GM19467 (cell line): ENCODE results near the gene OR1J4.
"Not testable (repeated sequence)": the region's sequence is repeated elsewhere in the genome, so short reads cannot be mapped to it uniquely, and the experiment has no call there.

Experiments
- ATAC-seq: cut with Tn5 transposase; IDR thresholded peaks from one replicate; pipeline ENCODE4 v1.9.1; 2021; ENCODE audit warnings: mild to moderate bottlenecking, moderate library complexity; ENCODE audit not compliant: unreplicated experiment

Gene OR1J4, protein sequence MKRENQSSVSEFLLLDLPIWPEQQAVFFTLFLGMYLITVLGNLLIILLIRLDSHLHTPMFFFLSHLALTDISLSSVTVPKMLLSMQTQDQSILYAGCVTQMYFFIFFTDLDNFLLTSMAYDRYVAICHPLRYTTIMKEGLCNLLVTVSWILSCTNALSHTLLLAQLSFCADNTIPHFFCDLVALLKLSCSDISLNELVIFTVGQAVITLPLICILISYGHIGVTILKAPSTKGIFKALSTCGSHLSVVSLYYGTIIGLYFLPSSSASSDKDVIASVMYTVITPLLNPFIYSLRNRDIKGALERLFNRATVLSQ

DNA sequence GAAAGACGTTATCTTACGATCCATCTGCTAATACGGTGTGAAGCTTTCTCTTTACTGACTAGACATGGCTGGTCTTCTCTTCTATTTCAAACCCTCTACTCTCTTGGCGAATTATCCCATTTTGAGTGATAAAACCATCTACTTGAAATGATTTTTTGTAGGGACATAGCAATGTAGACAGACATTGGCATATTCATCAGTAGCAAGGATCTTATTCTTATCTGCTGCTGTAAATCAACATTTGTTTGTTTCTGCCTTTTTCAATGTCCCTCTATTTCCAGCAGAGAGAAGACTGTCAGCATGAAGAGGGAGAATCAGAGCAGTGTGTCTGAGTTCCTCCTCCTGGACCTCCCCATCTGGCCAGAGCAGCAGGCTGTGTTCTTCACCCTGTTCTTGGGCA lies at the start of gene OR1J4:
Gene OR1J4 (plus strand): TSS at position 301 of the 400 bp plus-strand sequence. CDS start 0 bp downstream, at position 301.
- ATAC-seq = no peak

DNA sequence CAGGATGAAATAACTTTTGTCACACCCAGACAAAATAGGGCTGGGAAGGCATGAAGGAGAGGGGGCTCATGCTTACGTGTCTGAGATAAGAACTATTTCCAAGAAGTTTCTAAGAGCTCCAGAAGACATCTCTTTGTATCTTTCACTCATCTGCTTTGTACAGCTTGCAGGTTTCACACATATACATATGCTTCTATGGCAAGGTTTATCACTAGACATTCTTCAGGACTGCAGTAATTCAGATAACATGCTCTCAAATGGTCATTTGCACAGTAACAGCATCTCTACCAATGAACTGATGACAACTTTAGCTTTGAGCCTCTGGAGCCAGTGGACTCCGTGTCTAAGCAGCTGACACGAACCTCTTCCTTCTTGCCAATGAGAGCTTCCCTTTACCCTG lies 44.4 kb upstream of the OR1J4 start:
- ATAC-seq = no peak

DNA sequence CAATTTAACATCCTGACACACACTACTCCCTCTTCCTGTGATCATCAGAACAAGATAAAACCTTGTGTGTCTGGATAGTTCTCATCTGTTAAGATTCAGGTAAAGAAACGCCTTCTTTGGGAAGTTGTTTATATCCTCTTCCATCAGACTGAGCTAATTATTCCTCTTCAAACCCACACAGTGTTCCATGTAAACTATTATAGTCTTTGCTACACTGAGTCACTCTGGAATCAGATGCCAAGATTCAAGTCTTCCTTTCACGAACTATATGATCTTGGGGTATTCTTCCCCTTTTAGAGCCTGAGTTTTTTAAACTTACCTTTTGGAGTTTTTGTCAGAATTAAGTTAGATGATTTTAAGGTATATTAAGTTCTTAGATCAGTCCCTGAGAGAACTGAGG lies 43.2 kb upstream of the OR1J4 start:
- no peak for ATAC-seq

DNA sequence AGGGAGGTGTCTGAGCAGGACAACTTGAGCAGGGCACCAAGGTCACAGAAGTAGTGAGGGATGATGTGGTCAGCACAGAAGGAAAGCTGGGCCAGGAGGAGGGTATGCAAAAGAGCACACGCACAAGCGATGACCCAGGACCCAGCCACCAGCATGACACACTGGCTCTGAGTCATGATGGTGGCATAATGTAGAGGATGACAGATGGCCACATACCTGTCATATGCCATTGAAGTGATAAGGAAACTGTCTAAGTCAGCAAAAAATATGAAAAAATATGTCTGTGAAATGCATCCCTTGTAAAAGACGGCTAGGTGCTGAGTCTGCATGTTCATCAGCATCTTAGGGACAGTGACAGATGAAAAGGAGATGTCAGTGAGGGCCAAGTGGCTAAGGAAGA lies 41.6 kb upstream of the OR1J4 start:
- no peak for ATAC-seq

DNA sequence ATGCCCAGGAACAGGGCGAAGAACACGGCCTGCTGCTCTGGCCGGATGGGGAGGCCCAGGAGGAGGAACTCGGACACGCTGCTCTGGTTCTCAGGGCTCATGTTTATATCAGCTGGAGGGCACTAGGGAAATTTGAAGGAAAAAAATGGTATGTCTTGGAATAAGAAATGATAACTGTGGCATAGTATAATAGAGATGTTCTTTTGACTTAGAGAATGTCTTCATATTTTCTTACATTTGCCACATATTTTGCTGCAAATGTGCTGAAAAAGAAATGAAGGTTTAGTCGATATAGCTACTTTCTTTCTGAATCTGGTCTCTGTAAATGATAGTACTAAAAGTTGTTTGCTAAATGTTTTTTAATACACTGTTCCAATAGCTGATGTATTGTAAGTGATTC lies 41.1 kb upstream of the OR1J4 start, which contains the start of gene OR1J1:
Gene OR1J1 (minus strand): TSS at position 101 of the 400 bp plus-strand sequence. CDS start 0 bp downstream, at position 101.
- ATAC-seq = no peak

DNA sequence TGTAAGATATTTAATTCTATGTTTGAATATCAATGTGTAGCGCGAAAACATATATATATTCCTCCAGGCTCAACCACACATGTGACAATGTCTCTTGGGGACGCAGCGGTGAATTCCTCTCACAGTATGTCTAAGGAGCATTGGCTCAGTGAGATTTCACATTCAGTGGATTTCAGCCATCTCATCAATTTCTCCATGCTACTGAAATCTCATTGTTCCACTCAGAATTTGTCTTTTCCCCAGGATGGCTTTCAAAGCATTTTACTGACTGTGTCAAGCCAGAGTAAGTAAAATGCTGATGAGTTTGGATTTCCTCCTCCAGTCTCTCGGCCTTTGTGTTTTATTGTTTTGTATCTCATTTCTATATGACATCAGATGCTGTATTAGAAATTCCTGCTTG lies 39.9 kb upstream of the OR1J4 start:
- no peak for ATAC-seq

DNA sequence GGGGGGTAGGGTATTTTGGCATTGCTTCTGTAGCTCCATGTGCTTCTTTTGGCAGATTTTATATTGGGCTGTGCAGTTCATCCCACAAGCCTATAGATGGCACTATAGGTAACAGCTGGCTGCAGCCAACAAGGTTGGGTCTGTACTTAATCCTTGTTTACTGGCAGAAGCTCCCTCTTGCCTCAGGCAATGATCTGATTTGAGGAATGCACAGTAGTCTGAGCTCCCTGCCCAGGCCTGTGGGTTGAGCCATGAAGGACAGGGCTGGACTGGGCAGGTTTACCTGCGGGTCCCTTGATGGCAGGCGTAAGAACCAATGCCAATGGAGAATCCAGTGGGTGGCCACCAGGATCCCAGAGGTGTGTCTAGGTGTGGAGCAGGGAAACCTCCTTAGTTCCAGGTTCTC lies 20.1 kb upstream of the OR1J4 start:
- ATAC-seq = no peak

DNA sequence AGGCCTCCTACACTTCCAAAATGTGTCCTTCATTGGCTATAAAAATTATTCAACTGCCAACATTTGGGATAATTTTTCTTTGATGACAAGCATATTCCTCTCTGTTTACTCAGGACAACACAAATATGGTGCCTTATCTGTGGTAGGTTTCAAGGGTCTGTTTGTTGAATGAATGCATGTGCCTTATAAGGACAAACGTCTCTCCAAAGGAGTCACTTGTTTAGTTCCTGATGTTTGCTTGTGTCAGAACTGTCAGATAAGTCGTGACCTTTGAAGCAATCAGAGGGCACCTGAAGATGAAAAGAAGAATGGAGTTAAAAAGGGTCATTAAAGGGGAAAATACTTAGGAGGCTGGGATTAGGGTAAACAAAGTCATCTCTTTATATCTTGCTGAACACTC lies 12.0 kb upstream of the OR1J4 start:
- no peak for ATAC-seq

DNA sequence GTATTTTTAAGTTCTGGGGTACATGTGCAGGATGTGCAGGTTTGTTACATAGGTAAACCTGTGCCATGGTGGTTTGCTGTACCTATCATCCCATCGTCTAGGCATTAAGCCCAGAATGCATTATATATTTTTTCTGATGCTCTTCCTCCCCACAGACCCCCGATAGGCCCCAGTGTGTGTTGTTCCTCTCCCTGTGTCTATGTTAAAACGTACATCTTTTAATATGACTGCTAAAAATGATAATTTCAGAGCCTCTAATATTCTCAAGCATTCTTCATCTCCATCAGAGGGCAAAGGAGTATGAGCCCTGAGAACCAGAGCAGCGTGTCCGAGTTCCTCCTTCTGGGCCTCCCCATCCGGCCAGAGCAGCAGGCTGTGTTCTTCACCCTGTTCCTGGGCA lies 8.4 kb upstream of the OR1J4 start, which contains the start of gene OR1J2:
Gene OR1J2 (plus strand): TSS at position 301 of the 400 bp plus-strand sequence. CDS start 0 bp downstream, at position 301.
- no peak for ATAC-seq

DNA sequence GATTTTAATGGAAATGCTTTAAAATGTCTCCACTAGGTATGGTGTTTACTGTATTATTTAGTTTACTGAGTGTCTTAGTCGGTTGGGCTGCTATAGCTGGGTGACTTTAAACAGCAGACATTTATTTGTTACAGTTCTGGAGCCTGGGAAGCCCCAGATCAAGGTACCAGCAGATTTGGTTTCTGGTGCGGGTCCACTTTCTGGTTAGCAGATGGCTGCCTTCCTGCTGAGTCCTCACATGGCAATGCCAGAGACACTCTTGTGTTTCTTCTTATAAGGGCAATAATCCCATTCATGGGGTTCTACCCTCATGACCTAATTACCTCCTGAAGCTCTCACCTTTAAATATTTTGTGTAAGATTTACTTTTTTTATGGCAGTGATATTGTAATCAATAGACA lies 715 bp upstream of the OR1J4 start:
- ATAC-seq = no peak

DNA sequence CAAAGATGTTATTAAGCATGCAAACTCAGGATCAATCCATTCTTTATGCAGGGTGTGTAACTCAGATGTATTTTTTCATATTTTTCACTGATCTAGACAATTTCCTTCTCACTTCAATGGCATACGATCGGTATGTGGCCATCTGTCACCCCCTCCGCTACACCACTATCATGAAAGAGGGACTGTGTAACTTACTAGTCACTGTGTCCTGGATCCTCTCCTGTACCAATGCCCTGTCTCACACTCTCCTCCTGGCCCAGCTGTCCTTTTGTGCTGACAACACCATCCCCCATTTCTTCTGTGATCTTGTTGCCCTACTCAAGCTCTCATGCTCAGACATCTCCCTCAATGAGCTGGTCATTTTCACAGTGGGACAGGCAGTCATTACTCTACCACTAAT lies 435 bp downstream of the OR1J4 start:
- ATAC-seq = no peak

DNA sequence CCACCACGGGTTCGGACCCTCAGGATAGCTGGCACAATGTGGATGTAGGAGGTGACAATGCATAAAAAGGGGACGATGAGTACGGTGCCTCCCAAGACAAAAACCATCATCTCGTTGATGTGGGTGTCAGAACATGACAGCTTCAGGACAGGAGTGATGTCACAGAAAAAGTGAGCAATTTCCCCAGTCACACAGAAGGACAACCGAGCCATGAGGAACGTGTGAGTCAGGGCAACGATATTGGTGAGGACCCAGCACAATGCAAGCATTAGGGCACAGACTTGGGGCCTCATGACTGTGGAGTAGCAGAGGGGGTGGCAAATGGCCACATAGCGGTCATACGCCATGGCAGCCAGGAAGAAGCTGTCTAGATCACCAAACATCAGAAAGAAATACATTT lies 7.7 kb downstream of the OR1J4 start:
- ATAC-seq = no peak

DNA sequence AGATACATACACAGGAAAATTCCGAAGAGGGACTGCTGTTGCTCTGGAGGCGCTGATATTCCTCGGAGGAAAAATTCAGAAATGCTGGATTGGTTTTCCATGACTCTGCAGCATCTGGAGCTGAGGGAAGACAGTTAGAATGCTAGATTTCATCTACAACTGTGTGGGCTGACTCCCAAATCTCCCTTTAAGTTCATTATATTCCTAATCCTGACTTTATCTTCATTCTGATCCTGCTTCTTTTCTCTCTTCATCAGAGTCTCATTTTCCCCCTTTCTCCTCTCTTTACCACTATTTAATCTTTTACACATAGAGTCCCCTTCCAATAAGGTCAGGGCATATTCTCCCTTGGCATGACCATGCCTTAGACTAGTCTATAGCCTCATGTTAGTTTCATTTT lies 8.3 kb downstream of the OR1J4 start, which contains the start of gene OR1N1:
Gene OR1N1 (minus strand): TSS at position 101 of the 400 bp plus-strand sequence. CDS start 0 bp downstream, at position 101.
- no peak for ATAC-seq

DNA sequence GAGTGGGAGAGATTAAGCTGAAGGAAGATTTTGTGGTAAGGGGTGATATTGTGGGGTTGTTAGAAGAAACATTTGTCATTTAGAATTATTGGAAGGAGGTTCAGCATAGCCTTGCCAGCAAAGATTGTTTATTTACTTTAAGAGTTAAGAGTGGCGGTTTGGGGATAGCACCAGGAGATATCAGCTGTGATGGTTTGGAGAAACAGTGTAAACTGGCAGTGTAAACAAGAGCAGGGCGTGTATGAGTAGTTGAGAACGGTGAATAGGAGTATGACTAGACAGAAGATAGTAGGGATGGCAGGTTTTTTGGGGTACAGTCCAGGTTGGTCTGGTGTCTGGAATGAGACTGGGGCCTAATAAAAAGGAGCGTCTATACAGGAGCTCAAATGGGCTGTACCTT lies 12.2 kb downstream of the OR1J4 start:
- ATAC-seq = not testable (repeated sequence)

DNA sequence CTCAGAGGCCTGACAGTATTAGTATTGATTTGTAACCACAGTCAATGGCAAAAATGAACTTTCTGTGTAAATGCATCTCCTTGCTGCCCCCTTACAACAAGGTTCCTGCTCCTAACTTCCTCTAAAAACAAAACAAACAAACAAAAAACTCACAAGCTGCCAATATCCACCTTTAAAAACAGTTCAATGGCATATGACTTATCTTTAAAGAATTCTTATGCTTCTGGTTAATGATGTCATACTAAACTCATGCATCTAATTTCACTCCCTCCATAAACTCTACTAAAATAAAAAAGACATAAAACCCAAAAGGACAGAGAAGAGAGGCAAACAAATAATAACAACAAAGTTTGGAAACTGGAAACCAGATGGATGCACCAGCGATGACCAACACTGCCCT lies 17.2 kb downstream of the OR1J4 start:
- no peak for ATAC-seq

DNA sequence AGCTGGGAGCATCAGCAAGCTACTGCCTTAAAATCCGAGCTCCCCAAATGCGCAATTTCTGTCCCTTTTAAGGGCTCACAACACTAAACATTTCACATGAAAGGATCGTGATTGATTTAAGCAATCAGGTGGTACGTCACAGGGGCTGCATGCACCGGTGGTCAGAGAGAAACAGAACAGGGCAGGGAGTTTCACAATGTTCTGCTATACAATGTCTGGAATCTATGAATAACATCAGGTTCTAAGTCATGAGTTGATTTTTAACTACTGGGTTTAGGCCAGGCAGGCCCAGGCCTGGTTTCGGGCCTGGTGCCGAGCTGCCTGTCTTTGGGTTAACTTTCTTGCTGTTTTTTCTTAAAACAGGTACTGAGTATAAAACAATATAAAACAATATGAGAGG lies 18.1 kb downstream of the OR1J4 start:
- ATAC-seq = not testable (repeated sequence)

DNA sequence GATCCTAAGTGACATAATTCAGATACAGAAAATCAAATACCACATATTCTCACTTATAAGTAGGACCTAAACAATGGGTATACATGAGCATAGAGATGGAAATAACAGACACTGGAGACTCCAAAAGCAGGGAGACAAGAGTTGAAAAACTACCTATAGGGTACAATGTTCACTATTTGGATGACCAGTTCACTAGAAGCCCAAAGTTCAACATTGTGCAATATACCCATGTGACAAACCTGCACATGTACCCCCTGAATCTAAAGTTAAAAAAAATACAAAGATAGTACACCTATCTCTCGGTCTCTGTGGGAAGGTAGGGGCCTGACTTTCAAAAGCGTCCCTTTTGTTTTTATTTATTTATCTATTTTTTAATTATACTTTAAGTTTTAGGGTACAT lies 19.8 kb downstream of the OR1J4 start:
- ATAC-seq = no peak

DNA sequence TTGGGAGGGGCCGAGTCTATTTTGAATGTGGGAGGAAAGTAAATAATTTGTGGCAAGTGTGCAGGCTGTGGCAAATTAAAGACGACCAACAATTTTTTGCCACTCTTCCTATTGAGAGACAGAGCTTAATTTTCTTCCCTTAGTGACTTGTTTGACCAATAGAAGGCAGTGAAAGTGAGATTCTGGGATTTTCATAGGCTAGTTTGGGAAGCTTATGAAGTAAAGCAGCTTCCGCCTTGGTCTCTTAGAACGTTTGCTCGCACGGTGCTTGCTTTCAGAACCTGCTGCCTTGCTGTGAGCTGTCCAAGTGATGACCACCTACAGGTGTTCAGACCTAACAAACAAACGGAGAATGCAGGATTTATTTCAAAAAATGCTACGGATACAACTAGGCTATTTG lies 27.3 kb downstream of the OR1J4 start:
- no peak for ATAC-seq

DNA sequence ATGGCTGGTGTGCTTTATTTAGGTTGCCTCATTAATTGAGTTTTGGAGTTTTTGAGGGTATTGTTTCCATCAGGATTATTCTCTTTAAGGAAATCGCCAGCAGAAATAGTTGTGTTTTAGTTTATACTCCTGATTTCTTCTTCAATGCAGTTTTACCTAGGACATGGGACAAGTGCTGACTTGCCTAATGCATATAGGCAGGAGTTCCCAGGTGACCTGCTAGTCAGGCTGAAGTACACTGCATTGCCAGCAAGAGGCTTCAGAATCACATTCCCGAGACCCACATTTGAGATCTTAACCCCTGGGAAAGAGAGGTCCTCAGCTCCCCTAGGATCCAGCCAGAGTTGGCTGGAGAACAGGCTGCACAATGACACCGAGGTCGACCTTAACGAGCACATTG lies 32.4 kb downstream of the OR1J4 start:
- no peak for ATAC-seq

DNA sequence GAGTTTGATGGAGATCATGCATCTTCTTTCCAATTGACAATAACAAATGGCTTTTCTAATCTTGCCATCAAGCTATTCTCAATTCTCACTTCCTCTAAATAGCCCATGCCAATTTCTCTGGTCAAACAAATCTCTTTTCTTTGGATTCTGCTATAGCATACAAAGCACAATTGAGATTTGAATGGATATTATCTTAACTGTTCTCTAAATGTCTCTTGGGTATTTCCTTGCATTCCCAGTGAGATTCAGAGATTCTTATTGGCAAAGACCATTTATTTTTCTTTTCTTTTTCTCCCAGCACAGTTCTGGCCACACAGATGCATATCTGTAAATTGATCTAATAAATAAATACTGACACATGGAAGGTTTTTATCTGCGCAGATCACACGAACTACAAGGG lies 33.9 kb downstream of the OR1J4 start, which contains the start of gene OR1N2:
Gene OR1N2 (plus strand): TSS at position 301 of the 400 bp plus-strand sequence. CDS start 100 bp downstream, outside the sequence.
- ATAC-seq = no peak

DNA sequence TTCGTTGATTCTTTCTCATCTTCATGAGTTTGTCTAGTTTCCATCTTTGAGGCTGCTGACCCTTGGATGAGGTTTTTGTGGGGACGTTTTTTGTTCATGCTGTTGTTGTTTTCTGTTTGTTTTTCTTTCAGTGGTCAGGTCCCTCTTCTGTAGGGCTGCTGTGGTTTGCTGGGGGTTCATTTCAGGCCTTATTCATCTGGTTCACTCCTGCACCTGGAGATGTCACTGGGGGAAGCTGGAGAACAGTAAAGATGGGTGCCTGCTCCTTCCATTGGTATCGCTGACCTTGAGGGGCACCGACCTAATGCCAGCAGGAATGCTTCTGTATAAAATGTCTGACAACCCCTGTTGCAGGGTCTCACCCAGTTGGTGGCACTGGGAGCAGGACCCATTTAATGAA lies 42.5 kb downstream of the OR1J4 start:
- no peak for ATAC-seq

DNA sequence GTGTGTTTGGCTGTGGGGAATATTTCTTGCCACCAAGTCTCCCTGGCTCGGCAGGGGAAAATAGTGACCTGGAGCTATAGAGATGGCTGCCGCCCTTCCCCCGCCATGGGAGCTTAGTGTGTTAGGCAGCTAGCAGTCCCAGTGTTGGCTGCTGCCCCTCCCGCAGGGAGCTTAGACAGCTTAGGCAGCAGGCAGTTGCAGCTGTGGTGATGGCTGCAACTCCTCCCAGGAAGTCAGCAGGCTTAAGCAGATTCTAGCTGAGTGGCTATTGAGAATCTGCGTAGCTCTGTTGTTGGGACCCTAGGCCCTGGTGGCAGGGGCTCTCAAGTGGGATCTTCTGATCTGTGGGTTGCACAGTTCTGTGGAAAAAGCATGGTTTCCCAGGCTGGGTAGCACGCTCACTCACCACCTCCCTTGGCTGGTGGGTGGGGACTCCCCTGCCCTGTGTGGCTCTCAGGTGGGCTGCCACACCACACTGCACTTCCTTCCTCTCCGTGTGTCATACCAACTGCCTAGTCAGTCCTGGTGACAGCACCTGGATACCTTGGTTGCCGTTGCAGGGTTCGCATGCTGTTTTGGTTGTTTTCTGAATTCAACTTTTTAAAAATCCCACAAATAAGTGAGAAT lies 43.3 kb downstream of the OR1J4 start:
- ATAC-seq = no peak
